Endothelial cell of umbilical vein (primary cell): ENCODE results near the gene ARHGAP18. TPM values are rescaled to one million over a fixed set of nuclear protein-coding genes. Genes with fewer than 3 reads are reported as not detected.

Source experiments
- BruUV-seq: library from RNA; stranded (reverse); fragments of 400-500 nt; replicated peaks from 2 replicates; lab custom pipeline; 2021; lab: Mats Ljungman, UMichigan
- CTCF ChIA-PET: fragments of 300-600, 350-600 bp; sonication (Branson Sonifier 250); formaldehyde crosslinking; loops from one replicate; lab custom pipeline; 2021; ENCODE audit warnings: antibody characterized with exemption, inconsistent platforms; lab: Charles Lee
- POLR2A ChIA-PET: fragments of 300-600, 350-600 bp; sonication (Branson Sonifier 250); formaldehyde crosslinking; loops from one replicate; lab custom pipeline; 2021; ENCODE audit warnings: antibody characterized with exemption, inconsistent platforms; lab: Charles Lee
- DNase-seq: peaks from one replicate; pipeline ENCODE4 v3.0.0-alpha.2; 2011; ENCODE audit warnings: low read depth, low spot score
- FAIRE-seq: peaks from 2 replicates; lab custom pipeline; 2011; peaks lifted over from hg19 to GRCh38; lab: Jason Lieb, UNC
- H2AFZ ChIP-seq: 2 replicates; pipeline ENCODE4 v1.6.0; 2012; ENCODE audit warnings: low read depth, low read length, control low read depth, inconsistent platforms
- H3K27ac ChIP-seq: 2 replicates; pipeline ENCODE4 v1.5.1; 2011; ENCODE audit warnings: low read depth, mild to moderate bottlenecking, control low read depth, low read length, moderate library complexity; ENCODE audit not compliant: insufficient read depth
- H3K27me3 ChIP-seq, 2 experiments: 2 replicates each; pipeline versions ENCODE4 v1.6.0 to v1.6.1; 2011; ENCODE audit warnings: low read length in 2 of 2, mixed read lengths in 1 of 2; ENCODE audit not compliant: control insufficient read depth in 2 of 2, insufficient read depth in 2 of 2
- H3K36me3 ChIP-seq, 2 experiments: 2 replicates in 1 of 2; 3 replicates in 1 of 2; pipeline ENCODE4 v1.5.1; 2011; ENCODE audit warnings: low read length in 2 of 2, mild to moderate bottlenecking in 1 of 2, moderate library complexity in 1 of 2; ENCODE audit not compliant: control insufficient read depth in 2 of 2, insufficient read depth in 2 of 2; ENCODE audit errors: extremely low read depth in 1 of 2
- H3K4me1 ChIP-seq: 3 replicates; pipeline ENCODE4 v1.5.1; 2011; ENCODE audit warnings: mild to moderate bottlenecking, low read length; ENCODE audit not compliant: control insufficient read depth, insufficient read depth; ENCODE audit errors: extremely low read depth
- H3K4me2 ChIP-seq: 2 replicates; pipeline ENCODE4 v1.6.1; 2011; ENCODE audit warnings: low read length, control low read depth, mixed read lengths; ENCODE audit not compliant: insufficient read depth
- H3K4me3 ChIP-seq, 3 experiments: fragments of 200-600 bp in 1 of 3; sonication (generic), shearing (Covaris generic) in 1 of 3; replicated peaks in 1 of 3; 2 replicates each; pipeline ENCODE4 v1.5.1; 2011 to 2016; ENCODE audit warnings: control low read depth in 3 of 3, low read length in 3 of 3, mild to moderate bottlenecking in 2 of 3, inconsistent platforms in 1 of 3, low read depth in 1 of 3, moderate library complexity in 1 of 3; ENCODE audit not compliant: insufficient read depth in 1 of 3
- H3K79me2 ChIP-seq: 2 replicates; pipeline ENCODE4 v1.6.0; 2012; ENCODE audit warnings: low read length, inconsistent platforms; ENCODE audit not compliant: control insufficient read depth, insufficient read depth
- H3K9ac ChIP-seq: replicated peaks from 2 replicates; pipeline ENCODE3; 2011; ENCODE audit warnings: low read length, control low read depth; ENCODE audit not compliant: insufficient read depth; ENCODE audit errors: extremely low read depth
- H3K9me1 ChIP-seq: replicated peaks from 3 replicates; pipeline ENCODE4 v1.6.0; 2011; ENCODE audit warnings: mild to moderate bottlenecking, low read length; ENCODE audit not compliant: control insufficient read depth, insufficient read depth; ENCODE audit errors: extremely low read depth
- H3K9me3 ChIP-seq: replicated peaks from 2 replicates; pipeline ENCODE4 v1.5.1; 2012; ENCODE audit warnings: low read length, inconsistent platforms; ENCODE audit not compliant: control insufficient read depth, insufficient read depth
- H4K20me1 ChIP-seq: replicated peaks from 2 replicates; pipeline ENCODE3; 2011; ENCODE audit warnings: mild to moderate bottlenecking, low read length; ENCODE audit not compliant: control insufficient read depth, insufficient read depth; ENCODE audit errors: extremely low read depth
- EZH2 ChIP-seq: IDR thresholded peaks from 2 replicates; pipeline ENCODE4 v1.6.1; 2012; ENCODE audit warnings: borderline replicate concordance, low read depth, mild to moderate bottlenecking, moderate library complexity, low read length, inconsistent platforms; ENCODE audit not compliant: severe bottlenecking
- FOS ChIP-seq: IDR thresholded peaks from 2 replicates; pipeline ENCODE4 v1.6.1; 2011; ENCODE audit warnings: mild to moderate bottlenecking, low read length, moderate library complexity, borderline replicate concordance; ENCODE audit not compliant: insufficient read depth
- GATA2 ChIP-seq: IDR thresholded peaks from 2 replicates; pipeline ENCODE4 v1.7.0; 2011; ENCODE audit warnings: low read depth, mild to moderate bottlenecking, moderate library complexity, mixed read lengths, low read length; ENCODE audit not compliant: insufficient read length, insufficient read depth
- JUN ChIP-seq: IDR thresholded peaks from 2 replicates; pipeline ENCODE4 v1.6.1; 2011; ENCODE audit warnings: borderline replicate concordance, low read depth; ENCODE audit not compliant: insufficient read length, insufficient read depth
- MYC ChIP-seq: IDR thresholded peaks from one replicate; pipeline ENCODE4 v1.6.1; 2011; ENCODE audit warnings: mild to moderate bottlenecking, low read depth, low read length
- POLR2A ChIP-seq: IDR thresholded peaks from 2 replicates; pipeline ENCODE4 v1.6.1; 2012; ENCODE audit warnings: low read depth, mild to moderate bottlenecking, control low read depth, low read length
- POLR2AphosphoS5 ChIP-seq: IDR thresholded peaks from 2 replicates; pipeline ENCODE4 v1.6.1; 2012; ENCODE audit warnings: low read depth, mild to moderate bottlenecking, control low read depth, low read length, moderate library complexity; ENCODE audit not compliant: insufficient read depth
- dilution Hi-C: fragments of 300-500 bp; cut with MboI; formaldehyde crosslinking; loops from one replicate; pipeline ENCODE4 v1.15.0; 2019; ENCODE audit warnings: low sequenced_read_pairs; ENCODE audit not compliant: extremely low pct_ligation_motif_present
- intact Hi-C: fragments of 100-400 bp; cut with micrococcal nuclease; formaldehyde crosslinking; loops from one replicate; pipeline ENCODE4 v1.10.0; 2022
- polyA plus RNA-seq, 4 experiments: library from polyadenylated mRNA; depleted of rRNA in 3 of 4; stranded (reverse) in 3 of 4; unstranded in 1 of 4; fragments of >200 nt; gene quantifications; 2 replicates each; pipeline versions ENCODE4 v1.2.1 to v1.2.3, GENCODE V29; 2011 to 2012; ENCODE audit warnings: missing spikeins in 1 of 4
- total RNA-seq: library from RNA; stranded (reverse); gene quantifications from 2 replicates; pipeline ENCODE4 v1.2.3, GENCODE V29; 2021
- TF ChIP-seq, protein P1 (sequence below), 2 donors: IDR thresholded peaks; 1 replicate in 1 of 2; 2 replicates in 1 of 2; pipeline ENCODE4 v1.5.1; 2011; ENCODE audit warnings: low read length in 2 of 2, mild to moderate bottlenecking in 2 of 2, moderate library complexity in 2 of 2, control low read depth in 1 of 2, inconsistent platforms in 1 of 2, low read depth in 1 of 2; ENCODE audit not compliant: insufficient read depth in 1 of 2; ENCODE audit errors: extremely low read depth in 1 of 2
- TF ChIP-seq, protein P2 (sequence below): IDR thresholded peaks from 2 replicates; pipeline ENCODE4 v1.6.1; 2011; ENCODE audit not compliant: insufficient read depth, insufficient read length

Gene ARHGAP18
- total and polyA plus RNA-seq, 2 donors (not counting 3 experiments of a cell fraction or from before 2014, with no cell fraction given): 13.1 to 86.1 TPM

DNA sequence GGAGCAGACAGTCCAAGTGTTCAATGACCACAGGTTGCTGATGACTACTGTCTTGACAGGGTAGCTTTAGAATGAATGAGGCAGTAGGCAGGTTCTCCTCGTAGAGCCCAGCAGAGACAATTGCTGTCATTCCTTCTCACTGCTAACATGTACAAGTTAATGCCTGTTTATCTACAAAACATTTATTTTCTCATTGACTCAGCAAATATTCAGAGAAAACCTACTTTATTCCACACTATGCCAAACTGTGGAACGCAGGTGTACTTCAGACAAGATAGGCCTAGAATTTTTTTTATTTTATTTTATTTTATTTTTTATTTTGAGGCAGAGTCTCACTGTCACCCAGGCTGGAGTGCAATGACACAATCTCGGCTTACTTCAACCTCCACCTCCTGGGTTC lies 50.8 kb downstream of the ARHGAP18 start:
- ChIA-PET CTCF (interaction anchor here (1.3 kb wide), 1 partner anchor 91 kb away, joined by 3 read pairs; no protein-coding TSS in a partner anchor), POLR2A (no interaction called here)
- H3K79me2 ChIP-seq: peaks cover 55% of the 10 kb centered on the region
- no peaks in the 10 kb centered on the region for H3K9me1 ChIP-seq
- TF ChIP-seq EZH2 (no peak), GATA2 (no peak), MYC (no peak), JUN (no peak), FOS (no peak), POLR2AphosphoS5 (no peak), POLR2A (no peak)
- TF ChIP-seq, protein P1, sequence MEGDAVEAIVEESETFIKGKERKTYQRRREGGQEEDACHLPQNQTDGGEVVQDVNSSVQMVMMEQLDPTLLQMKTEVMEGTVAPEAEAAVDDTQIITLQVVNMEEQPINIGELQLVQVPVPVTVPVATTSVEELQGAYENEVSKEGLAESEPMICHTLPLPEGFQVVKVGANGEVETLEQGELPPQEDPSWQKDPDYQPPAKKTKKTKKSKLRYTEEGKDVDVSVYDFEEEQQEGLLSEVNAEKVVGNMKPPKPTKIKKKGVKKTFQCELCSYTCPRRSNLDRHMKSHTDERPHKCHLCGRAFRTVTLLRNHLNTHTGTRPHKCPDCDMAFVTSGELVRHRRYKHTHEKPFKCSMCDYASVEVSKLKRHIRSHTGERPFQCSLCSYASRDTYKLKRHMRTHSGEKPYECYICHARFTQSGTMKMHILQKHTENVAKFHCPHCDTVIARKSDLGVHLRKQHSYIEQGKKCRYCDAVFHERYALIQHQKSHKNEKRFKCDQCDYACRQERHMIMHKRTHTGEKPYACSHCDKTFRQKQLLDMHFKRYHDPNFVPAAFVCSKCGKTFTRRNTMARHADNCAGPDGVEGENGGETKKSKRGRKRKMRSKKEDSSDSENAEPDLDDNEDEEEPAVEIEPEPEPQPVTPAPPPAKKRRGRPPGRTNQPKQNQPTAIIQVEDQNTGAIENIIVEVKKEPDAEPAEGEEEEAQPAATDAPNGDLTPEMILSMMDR (IDR thresholded peaks at IDR 0.05; ENCODE audit: extremely low read depth in 1 of 2, insufficient read depth in 1 of 2, low read depth in 1 of 2, low read length in 2 of 2): no peak
- TF ChIP-seq, protein P2, sequence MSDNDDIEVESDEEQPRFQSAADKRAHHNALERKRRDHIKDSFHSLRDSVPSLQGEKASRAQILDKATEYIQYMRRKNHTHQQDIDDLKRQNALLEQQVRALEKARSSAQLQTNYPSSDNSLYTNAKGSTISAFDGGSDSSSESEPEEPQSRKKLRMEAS: no peak
- H3K4me3 ChIP-seq: no peak overlapping the region
- H3K4me1 ChIP-seq: peaks cover 11% of the 10 kb centered on the region
- H4K20me1 ChIP-seq: no peaks in the 10 kb centered on the region
- H3K4me2 ChIP-seq: no peak overlapping the region
- no peak for DNase-seq
- no peaks in the 10 kb centered on the region for H3K27me3 ChIP-seq
- dilution Hi-C loops: no loop called here
- peaks cover 2 to 4% of the 10 kb centered on the region in 2 experiments for H3K36me3 ChIP-seq
- no peak overlapping the region for H2AFZ ChIP-seq
- intact Hi-C loops: no loop called here
- no peak overlapping the region for H3K9ac ChIP-seq
- no peak overlapping the region for H3K27ac ChIP-seq
- no peaks in the 10 kb centered on the region for H3K9me3 ChIP-seq
- no TSS peak for BruUV-seq
- FAIRE-seq: no peak
